HepG2 (cell line): ENCODE data around the gene HARBI1. TPM values are rescaled to one million over a fixed set of nuclear protein-coding genes. Genes with fewer than 3 reads are reported as not detected.

Experiments
- MED13 ChIP-seq: sonication (generic); formaldehyde crosslinking; IDR thresholded peaks from 2 replicates; pipeline ENCODE4 v1.5.0; 2020; ENCODE audit warnings: missing genetic modification reagents
- NR2C2 ChIP-seq: sonication (generic); formaldehyde crosslinking; IDR thresholded peaks from 2 replicates; pipeline ENCODE4 v1.4.0; 2020; ENCODE audit warnings: missing genetic modification reagents, mild to moderate bottlenecking, moderate library complexity, borderline replicate concordance
- RBAK ChIP-seq: sonication (generic); formaldehyde crosslinking; IDR thresholded peaks from 2 replicates; pipeline ENCODE4 v1.5.1; 2020; ENCODE audit warnings: mild to moderate bottlenecking, missing genetic modification reagents
- SIN3A ChIP-seq: IDR thresholded peaks from 2 replicates; pipeline ENCODE4 v1.6.1; 2011; ENCODE audit warnings: low read depth, mild to moderate bottlenecking, control low read depth, low read length, borderline replicate concordance
- SIX4 ChIP-seq: sonication (generic); formaldehyde crosslinking; IDR thresholded peaks from 2 replicates; pipeline ENCODE4 v1.4.0; 2020; ENCODE audit warnings: missing genetic modification reagents
- SP140L ChIP-seq: sonication (generic); formaldehyde crosslinking; IDR thresholded peaks from 2 replicates; pipeline ENCODE4 v1.4.0; 2020; ENCODE audit warnings: missing genetic modification reagents, borderline replicate concordance
- SP5 ChIP-seq: IDR thresholded peaks from 2 replicates; pipeline ENCODE4 v1.6.1; 2016; ENCODE audit warnings: low read depth, borderline replicate concordance
- TCF12 ChIP-seq, 2 experiments: fragments of 450-650 bp in 1 of 2; sonication (generic) in 1 of 2; formaldehyde crosslinking in 1 of 2; IDR thresholded peaks; 2 replicates each; pipeline versions ENCODE4 v1.6.1 to v1.8.0; 2017 to 2022; ENCODE audit warnings: antibody characterized with exemption in 1 of 2, mild to moderate bottlenecking in 1 of 2, missing genetic modification reagents in 1 of 2, moderate library complexity in 1 of 2
- TRIM24 ChIP-seq: sonication (generic); formaldehyde crosslinking; IDR thresholded peaks from 2 replicates; pipeline ENCODE4 v1.8.0; 2022; ENCODE audit warnings: mild to moderate bottlenecking, missing genetic modification reagents
- ZNF350 ChIP-seq: sonication (generic); formaldehyde crosslinking; IDR thresholded peaks from 2 replicates; pipeline ENCODE4 v1.4.0; 2020; ENCODE audit warnings: mild to moderate bottlenecking, low read depth, missing genetic modification reagents, borderline replicate concordance
- ZNF501 ChIP-seq: sonication (generic); formaldehyde crosslinking; IDR thresholded peaks from 2 replicates; pipeline ENCODE4 v1.5.1; 2020; ENCODE audit warnings: mild to moderate bottlenecking, moderate library complexity, missing genetic modification reagents
- ZNF558 ChIP-seq: sonication (generic); formaldehyde crosslinking; IDR thresholded peaks from 2 replicates; pipeline ENCODE4 v1.9.0; 2022; ENCODE audit warnings: mild to moderate bottlenecking, missing genetic modification reagents, borderline replicate concordance
- ZSCAN20 ChIP-seq: sonication (generic); formaldehyde crosslinking; IDR thresholded peaks from 2 replicates; pipeline ENCODE4 v1.4.0; 2020; ENCODE audit warnings: missing genetic modification reagents, mild to moderate bottlenecking, borderline replicate concordance
- polyA plus RNA-seq, 8 experiments: library from polyadenylated mRNA; depleted of rRNA in 3 of 8; stranded (reverse) in 7 of 8; unstranded in 1 of 8; fragments of >200 nt; fragmentation: Illumina TruSeq in 4 of 8; extraction: Trizol in 4 of 8; gene quantifications; 2 replicates each; pipeline versions ENCODE4 v1.2.1 to v1.2.3, GENCODE V29; 2011 to 2016; ENCODE audit warnings: low read depth in 4 of 8, missing spikeins in 1 of 8, mixed read lengths in 1 of 8; ENCODE audit not compliant: insufficient read depth in 1 of 8
- total RNA-seq, 5 experiments: library from RNA; depleted of rRNA; stranded (reverse); fragments of >200 nt; fragmentation: Illumina TruSeq; extraction: Trizol; gene quantifications; 2 replicates each; pipeline ENCODE4 v1.2.3, GENCODE V29; 2016; ENCODE audit warnings: low read depth in 1 of 5
- TF ChIP-seq, protein P1 (sequence below): sonication (generic); formaldehyde crosslinking; IDR thresholded peaks from 2 replicates; pipeline ENCODE4 v1.4.0; 2020; ENCODE audit warnings: missing genetic modification reagents, borderline replicate concordance
- TF ChIP-seq, protein P2 (sequence below): sonication (generic); formaldehyde crosslinking; conservative IDR thresholded peaks from 2 replicates; pipeline ENCODE4 v1.4.0; 2020; ENCODE audit warnings: missing genetic modification reagents
- TF ChIP-seq, protein P3 (sequence below): sonication (generic); formaldehyde crosslinking; IDR thresholded peaks from 2 replicates; pipeline ENCODE4 v1.5.0; 2020; ENCODE audit warnings: missing genetic modification reagents
- TF ChIP-seq, protein P4 (sequence below): sonication (generic); formaldehyde crosslinking; IDR thresholded peaks from 2 replicates; pipeline ENCODE4 v1.8.1; 2023; ENCODE audit warnings: mild to moderate bottlenecking, moderate library complexity, missing genetic modification reagents
- TF ChIP-seq, protein P5 (sequence below): sonication (generic); formaldehyde crosslinking; IDR thresholded peaks from 2 replicates; pipeline ENCODE4 v1.5.1; 2020; ENCODE audit warnings: mild to moderate bottlenecking, missing genetic modification reagents, borderline replicate concordance

HARBI1 gene
- total and polyA plus RNA-seq, 2 of the 13 experiments (the other 11 are each of a cell fraction or from before 2014, with no cell fraction given): 2.5 to 4.8 TPM

DNA sequence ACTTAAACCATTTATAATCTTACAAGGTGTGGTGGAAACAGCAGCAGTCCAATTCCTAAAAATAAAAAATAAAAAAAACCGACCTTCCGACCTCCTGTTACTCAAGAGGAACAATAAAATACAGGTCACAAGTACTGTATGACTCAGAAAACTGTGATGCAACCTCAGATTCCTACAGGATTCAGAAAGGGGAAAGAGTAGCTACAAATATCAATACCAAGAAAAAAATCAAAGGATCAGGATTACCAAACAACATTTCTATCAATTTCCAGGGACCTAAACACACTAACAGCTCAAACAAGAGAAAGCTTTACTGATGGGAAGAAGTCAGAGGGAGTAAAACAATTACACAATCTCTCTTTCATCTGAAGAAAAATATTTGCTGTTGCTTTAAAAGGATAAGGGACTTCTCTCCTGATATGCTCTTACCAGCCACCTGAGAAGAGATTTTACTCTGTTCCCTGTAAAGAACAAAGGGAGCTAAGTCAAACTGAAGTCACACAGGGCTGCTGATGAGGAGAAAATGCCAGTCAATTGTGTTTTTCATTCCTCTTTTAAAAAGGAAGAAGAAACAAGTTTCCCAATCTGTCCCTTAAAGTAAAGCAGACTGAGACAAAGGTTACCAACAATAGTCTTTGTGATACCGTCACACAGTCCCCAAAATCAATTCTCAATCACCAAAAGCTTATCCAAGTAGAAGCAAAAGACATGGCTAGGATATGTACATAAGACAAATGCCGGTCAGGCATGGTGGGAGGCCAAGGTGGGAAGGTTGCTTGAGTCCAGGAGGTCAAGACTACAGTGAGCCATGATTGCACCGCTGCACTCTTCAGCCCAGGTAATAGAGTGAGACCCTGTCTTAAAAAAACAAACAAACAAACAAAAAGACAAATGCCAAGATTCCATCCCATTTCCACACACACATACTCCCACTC, 62.5 kb downstream of the HARBI1 start (continued):
- TF ChIP-seq, protein P1, sequence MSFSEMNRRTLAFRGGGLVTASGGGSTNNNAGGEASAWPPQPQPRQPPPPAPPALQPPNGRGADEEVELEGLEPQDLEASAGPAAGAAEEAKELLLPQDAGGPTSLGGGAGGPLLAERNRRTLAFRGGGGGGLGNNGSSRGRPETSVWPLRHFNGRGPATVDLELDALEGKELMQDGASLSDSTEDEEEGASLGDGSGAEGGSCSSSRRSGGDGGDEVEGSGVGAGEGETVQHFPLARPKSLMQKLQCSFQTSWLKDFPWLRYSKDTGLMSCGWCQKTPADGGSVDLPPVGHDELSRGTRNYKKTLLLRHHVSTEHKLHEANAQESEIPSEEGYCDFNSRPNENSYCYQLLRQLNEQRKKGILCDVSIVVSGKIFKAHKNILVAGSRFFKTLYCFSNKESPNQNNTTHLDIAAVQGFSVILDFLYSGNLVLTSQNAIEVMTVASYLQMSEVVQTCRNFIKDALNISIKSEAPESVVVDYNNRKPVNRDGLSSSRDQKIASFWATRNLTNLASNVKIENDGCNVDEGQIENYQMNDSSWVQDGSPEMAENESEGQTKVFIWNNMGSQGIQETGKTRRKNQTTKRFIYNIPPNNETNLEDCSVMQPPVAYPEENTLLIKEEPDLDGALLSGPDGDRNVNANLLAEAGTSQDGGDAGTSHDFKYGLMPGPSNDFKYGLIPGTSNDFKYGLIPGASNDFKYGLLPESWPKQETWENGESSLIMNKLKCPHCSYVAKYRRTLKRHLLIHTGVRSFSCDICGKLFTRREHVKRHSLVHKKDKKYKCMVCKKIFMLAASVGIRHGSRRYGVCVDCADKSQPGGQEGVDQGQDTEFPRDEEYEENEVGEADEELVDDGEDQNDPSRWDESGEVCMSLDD (CRISPR knock-in tag): no peak
- TF ChIP-seq, protein P2, sequence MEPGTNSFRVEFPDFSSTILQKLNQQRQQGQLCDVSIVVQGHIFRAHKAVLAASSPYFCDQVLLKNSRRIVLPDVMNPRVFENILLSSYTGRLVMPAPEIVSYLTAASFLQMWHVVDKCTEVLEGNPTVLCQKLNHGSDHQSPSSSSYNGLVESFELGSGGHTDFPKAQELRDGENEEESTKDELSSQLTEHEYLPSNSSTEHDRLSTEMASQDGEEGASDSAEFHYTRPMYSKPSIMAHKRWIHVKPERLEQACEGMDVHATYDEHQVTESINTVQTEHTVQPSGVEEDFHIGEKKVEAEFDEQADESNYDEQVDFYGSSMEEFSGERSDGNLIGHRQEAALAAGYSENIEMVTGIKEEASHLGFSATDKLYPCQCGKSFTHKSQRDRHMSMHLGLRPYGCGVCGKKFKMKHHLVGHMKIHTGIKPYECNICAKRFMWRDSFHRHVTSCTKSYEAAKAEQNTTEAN (CRISPR knock-in tag): peak; percentile 65; the same call in 1 of the 2 replicates
- peak; percentile 77 for TF ChIP-seq NR2C2
- 0 out of 2 replicates have a peak, but pooled peaks have one; percentile 27 for TF ChIP-seq SIN3A
- TF ChIP-seq ZNF350 (CRISPR knock-in tag): no peak
- TF ChIP-seq SP140L: no peak
- TF ChIP-seq TRIM24: no peak
- TF ChIP-seq TCF12 (IDR thresholded peaks at IDR 0.05): no peak
- TF ChIP-seq TCF12 (CRISPR knock-in tag; IDR thresholded peaks at IDR 0.05): no peak; the same call in 1 of the 2 replicates
- TF ChIP-seq SIX4: peak; percentile 66; the same call in 1 of the 2 replicates
- TF ChIP-seq, protein P3, sequence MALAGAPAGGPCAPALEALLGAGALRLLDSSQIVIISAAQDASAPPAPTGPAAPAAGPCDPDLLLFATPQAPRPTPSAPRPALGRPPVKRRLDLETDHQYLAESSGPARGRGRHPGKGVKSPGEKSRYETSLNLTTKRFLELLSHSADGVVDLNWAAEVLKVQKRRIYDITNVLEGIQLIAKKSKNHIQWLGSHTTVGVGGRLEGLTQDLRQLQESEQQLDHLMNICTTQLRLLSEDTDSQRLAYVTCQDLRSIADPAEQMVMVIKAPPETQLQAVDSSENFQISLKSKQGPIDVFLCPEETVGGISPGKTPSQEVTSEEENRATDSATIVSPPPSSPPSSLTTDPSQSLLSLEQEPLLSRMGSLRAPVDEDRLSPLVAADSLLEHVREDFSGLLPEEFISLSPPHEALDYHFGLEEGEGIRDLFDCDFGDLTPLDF (CRISPR knock-in tag): no peak
- no peak for TF ChIP-seq ZNF501 (CRISPR knock-in tag)
- no peak for TF ChIP-seq ZSCAN20
- 0 out of 2 replicates have a peak, but pooled peaks have one; percentile 5 for TF ChIP-seq SP5 (CRISPR knock-in tag)
- TF ChIP-seq RBAK (CRISPR knock-in tag): no peak
- no peak; the same call in 1 of the 2 replicates for TF ChIP-seq MED13 (CRISPR knock-in tag)
- TF ChIP-seq, protein P4, sequence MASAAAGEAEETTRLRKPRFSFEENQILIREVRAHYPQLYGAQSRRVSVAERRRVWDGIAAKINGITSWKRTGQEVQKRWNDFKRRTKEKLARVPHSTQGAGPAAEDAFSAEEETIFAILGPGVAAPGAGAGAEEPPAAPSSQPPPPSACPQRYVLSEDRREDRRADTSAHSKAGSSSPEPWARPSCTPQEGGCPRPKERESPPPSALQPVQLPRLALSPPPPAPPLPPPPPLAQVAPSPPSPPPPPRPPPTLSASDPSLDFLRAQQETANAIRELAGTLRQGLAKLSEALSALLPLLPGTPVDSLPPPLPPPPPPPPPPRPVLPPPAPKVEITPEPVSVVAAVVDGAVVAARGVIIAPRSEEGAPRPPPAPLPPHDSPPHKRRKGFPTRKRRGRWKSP (CRISPR knock-in tag): peak; percentile 46; the same call in 1 of the 2 replicates
- no peak for TF ChIP-seq ZNF558 (CRISPR knock-in tag)
- TF ChIP-seq, protein P5, sequence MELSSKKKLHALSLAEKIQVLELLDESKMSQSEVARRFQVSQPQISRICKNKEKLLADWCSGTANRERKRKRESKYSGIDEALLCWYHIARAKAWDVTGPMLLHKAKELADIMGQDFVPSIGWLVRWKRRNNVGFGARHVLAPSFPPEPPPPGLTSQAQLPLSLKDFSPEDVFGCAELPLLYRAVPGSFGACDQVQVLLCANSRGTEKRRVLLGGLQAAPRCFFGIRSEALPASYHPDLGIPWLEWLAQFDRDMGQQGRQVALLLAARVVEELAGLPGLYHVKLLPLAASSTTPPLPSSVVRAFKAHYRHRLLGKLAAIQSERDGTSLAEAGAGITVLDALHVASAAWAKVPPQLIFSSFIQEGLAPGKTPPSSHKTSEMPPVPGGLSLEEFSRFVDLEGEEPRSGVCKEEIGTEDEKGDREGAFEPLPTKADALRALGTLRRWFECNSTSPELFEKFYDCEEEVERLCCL: no peak
